Right atrium auricular region (tissue), 2 donors: ENCODE results near the gene ANXA4. TPM values are rescaled to one million over a fixed set of nuclear protein-coding genes. Genes with fewer than 3 reads are reported as not detected.
"Not testable (repeated sequence)": the region's sequence is repeated elsewhere in the genome, so short reads cannot be mapped to it uniquely, and the experiment has no call there.

Source experiments
- DNase-seq: peaks from one replicate; pipeline ENCODE4 v3.0.0-alpha.2; 2019; ENCODE audit warnings: low spot score
- H3K27ac ChIP-seq, 2 donors: fragments of 200-600 bp; sonication (generic); 1 replicate in 1 of 2; 2 replicates in 1 of 2; pipeline ENCODE4 v1.5.1; 2016 to 2019
- H3K27me3 ChIP-seq, 2 donors: fragments of 200-600 bp; sonication (generic); one replicate each; pipeline versions ENCODE4 v1.5.1 to v1.6.0; 2017 to 2019
- H3K36me3 ChIP-seq: fragments of 200-600 bp; sonication (generic); one replicate; pipeline ENCODE4 v1.5.1; 2016
- H3K4me1 ChIP-seq, 2 donors: fragments of 200-600 bp; sonication (generic); one replicate each; pipeline versions ENCODE4 v1.5.1 to v1.6.0; 2017 to 2019
- H3K4me3 ChIP-seq, 2 donors: fragments of 200-600 bp; sonication (generic); 1 replicate in 1 of 2; 2 replicates in 1 of 2; pipeline ENCODE4 v1.5.1; 2017 to 2019; ENCODE audit warnings: mild to moderate bottlenecking in 1 of 2, moderate library complexity in 1 of 2
- H3K9me3 ChIP-seq, 2 donors: fragments of 200-600 bp; sonication (generic); one replicate each; pipeline ENCODE4 v1.5.1; 2019
- total RNA-seq, 2 donors: library from RNA; depleted of rRNA; stranded (reverse); fragments of >200 nt; gene quantifications; one replicate each; pipeline ENCODE4 v1.1.0, GENCODE V29; 2016
- TF ChIP-seq, protein P1 (sequence below), 2 donors: fragments of 200-600 bp; sonication (generic); IDR thresholded peaks; one replicate each; pipeline ENCODE4 v1.5.1; 2019; ENCODE audit warnings: antibody characterized with exemption in 2 of 2

ANXA4 gene
- total RNA-seq, 2 donors from 2014 or later: 12.7 to 25.9 TPM

DNA sequence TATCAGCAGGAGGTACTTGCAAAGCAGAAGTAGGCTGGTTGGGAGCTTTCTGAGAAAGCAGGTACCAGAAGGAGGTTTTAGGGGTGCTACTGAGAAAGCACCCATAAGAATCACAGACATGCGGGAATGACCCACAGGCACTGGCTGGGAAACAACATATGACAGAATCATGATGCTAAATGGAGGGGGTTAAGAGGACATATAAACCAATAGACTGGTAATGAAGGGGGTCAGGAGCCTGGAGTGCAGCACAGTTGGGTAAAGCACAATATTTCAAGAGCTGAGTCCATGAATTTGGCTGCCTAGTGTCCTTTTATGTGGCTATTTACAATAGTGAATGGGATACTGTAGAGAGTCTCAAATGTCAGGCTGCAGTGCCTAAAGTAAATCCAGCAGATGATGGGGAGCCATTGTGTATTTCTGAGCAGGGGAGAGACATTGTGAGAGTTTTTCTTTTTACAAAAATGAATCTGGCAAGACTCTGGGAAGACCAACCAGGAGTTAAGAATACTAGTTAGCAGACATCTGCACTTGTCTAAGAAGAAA, 59.9 kb downstream of the ANXA4 start:
- no peak overlapping the region for H3K27ac ChIP-seq
- TF ChIP-seq, protein P1, sequence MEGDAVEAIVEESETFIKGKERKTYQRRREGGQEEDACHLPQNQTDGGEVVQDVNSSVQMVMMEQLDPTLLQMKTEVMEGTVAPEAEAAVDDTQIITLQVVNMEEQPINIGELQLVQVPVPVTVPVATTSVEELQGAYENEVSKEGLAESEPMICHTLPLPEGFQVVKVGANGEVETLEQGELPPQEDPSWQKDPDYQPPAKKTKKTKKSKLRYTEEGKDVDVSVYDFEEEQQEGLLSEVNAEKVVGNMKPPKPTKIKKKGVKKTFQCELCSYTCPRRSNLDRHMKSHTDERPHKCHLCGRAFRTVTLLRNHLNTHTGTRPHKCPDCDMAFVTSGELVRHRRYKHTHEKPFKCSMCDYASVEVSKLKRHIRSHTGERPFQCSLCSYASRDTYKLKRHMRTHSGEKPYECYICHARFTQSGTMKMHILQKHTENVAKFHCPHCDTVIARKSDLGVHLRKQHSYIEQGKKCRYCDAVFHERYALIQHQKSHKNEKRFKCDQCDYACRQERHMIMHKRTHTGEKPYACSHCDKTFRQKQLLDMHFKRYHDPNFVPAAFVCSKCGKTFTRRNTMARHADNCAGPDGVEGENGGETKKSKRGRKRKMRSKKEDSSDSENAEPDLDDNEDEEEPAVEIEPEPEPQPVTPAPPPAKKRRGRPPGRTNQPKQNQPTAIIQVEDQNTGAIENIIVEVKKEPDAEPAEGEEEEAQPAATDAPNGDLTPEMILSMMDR (IDR thresholded peaks at IDR 0.05): no peak
- H3K36me3 ChIP-seq: peaks cover 26% of the 10 kb centered on the region
- DNase-seq: no peak
- no peaks in the 10 kb centered on the region for H3K27me3 ChIP-seq
- no peaks in the 10 kb centered on the region for H3K9me3 ChIP-seq
- no peak overlapping the region for H3K4me3 ChIP-seq
- peaks cover 0 to 25% of the 10 kb centered on the region in 2 donors for H3K4me1 ChIP-seq

DNA sequence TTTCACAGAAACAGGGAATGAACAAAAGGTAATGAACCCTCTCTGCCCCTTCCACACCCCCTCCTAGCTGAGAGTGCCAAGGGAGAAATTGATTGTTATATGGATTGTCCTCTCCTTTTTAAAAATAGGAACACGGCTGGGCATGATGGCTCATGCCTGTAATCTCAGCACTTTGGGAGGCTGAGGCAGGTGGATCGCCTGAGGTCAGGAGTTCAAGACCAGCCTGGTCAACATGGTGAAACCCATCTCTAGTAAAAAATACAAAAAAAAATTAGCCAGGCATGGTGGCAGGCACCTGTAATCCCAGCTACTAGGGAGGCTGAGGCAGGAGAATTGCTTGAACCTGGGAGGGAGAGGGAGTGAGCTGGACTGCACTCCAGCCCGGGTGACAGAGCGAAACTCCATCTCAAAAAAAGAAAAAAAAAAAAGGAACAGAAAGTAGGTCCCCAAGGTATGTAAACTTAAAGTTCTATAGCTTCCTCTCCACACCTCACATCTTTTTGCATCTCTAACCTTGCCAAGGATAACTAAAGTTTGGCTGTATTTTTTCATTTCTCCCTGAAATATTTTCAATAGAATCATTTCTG, 60.9 kb downstream of the ANXA4 start:
- not testable (repeated sequence) for H3K27me3 ChIP-seq, H3K4me3 ChIP-seq, H3K27ac ChIP-seq, DNase-seq, H3K9me3 ChIP-seq
- H3K36me3 ChIP-seq: peaks cover 36% of the 10 kb centered on the region
- H3K4me1 ChIP-seq: peaks cover 0 to 20% of the 10 kb centered on the region in 2 donors

DNA sequence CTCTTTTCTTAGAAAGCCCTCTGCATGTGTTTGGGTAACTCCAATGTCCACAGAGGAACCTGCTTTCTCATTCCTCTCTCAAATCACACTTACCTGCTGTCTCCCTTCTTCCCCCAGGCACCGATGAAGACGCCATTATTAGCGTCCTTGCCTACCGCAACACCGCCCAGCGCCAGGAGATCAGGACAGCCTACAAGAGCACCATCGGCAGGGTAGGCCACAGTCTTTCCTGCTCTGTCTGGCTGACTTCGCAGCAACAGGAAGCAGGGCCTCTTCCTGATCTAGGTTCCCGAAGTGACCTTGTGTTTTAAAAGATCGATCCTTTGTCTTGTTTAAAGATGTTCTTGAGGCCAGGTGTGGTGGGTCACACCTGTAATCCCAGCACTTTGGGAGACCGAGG, 62.5 kb downstream of the ANXA4 start:
- H3K4me3 ChIP-seq: no peak overlapping the region
- no peak overlapping the region for H3K27ac ChIP-seq
- no peaks in the 10 kb centered on the region for H3K27me3 ChIP-seq
- no peak for DNase-seq
- peaks cover 51% of the 10 kb centered on the region for H3K36me3 ChIP-seq
- H3K9me3 ChIP-seq: no peaks in the 10 kb centered on the region
- peaks cover 0 to 5% of the 10 kb centered on the region in 2 donors for H3K4me1 ChIP-seq
- TF ChIP-seq, protein P1 (IDR thresholded peaks at IDR 0.05): no peak

DNA sequence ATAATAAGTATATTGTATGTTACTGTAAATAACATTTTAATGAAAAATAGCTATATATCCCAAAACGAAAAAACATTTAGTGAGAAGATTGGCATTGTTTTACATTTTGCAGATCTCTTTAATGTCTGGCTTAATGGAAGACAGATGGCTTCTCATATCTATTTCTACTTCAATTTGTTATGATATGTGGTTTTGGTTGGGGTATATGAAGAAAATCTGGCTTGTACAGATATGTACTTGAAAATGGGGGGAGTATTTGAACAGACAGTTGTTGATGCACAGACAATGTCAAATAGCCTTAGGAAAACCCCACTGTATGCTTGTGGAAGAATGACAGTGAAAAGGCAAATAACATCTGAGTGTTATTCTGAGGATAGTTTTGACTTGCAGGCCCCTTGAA, 64.0 kb downstream of the ANXA4 start:
- TF ChIP-seq, protein P1 (IDR thresholded peaks at IDR 0.05): no peak

DNA sequence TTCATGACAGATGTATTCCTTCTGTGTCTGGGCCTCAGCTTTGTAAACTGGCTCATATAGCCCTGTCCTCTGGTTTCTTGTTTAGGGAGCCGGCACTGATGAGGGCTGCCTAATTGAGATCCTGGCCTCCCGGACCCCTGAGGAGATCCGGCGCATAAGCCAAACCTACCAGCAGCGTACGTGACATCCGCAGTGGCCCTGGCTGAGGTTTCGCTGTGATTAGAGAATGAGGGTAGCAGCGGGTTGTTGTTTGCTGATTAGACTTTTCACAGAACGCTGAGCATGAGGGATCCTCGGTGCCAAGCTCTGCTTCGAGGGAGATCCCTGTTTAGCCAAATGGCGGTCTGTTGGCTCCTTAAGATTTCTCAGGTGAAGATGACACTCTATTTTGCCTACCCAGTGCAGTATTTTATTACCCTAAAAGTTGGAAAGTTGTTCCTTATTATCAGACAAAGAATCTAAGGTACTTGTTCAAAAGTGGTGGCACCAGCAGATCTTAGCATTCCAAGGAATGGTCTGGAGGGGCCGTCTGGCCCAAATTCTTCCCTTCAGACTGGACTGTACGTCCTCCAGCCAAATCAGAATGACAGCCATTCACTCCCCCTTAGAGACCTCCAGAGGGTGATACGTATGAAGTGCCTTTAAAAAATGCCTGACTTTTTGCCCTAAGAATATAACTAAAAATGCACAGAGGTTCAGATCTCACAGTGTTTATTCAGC, 66.0 kb downstream of the ANXA4 start:
- no peak overlapping the region for H3K27ac ChIP-seq
- no peaks in the 10 kb centered on the region for H3K27me3 ChIP-seq
- no peaks in the 10 kb centered on the region for H3K9me3 ChIP-seq
- DNase-seq: no peak
- H3K36me3 ChIP-seq: peaks cover 68% of the 10 kb centered on the region
- H3K4me1 ChIP-seq: no peaks in the 10 kb centered on the region
- TF ChIP-seq, protein P1 (IDR thresholded peaks at IDR 0.05): no peak
- no peak overlapping the region for H3K4me3 ChIP-seq

More for the DNA sequence above, 64.0 kb downstream of the ANXA4 start:
- H3K9me3 ChIP-seq: no peaks in the 10 kb centered on the region
- peaks cover 62% of the 10 kb centered on the region for H3K36me3 ChIP-seq
- H3K4me3 ChIP-seq: no peak overlapping the region
- no peaks in the 10 kb centered on the region for H3K4me1 ChIP-seq
- no peak for DNase-seq
- no peaks in the 10 kb centered on the region for H3K27me3 ChIP-seq
- no peak overlapping the region for H3K27ac ChIP-seq

DNA sequence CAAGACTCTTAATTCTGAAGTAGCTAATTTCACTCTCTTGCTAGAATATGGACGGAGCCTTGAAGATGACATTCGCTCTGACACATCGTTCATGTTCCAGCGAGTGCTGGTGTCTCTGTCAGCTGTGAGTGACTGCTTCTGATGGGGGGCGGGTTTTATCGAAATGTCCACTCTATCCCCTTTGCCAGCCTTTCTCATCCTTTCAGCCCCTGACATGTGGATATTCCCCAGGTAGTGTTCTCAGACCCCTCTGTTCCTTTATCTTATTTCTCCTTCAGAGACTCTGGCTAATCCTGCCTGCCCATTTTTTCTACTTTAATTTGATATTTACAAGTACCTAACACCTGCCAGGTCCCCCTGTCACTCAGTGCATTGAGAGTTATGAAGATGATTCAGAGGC, 68.6 kb downstream of the ANXA4 start:
- no peaks in the 10 kb centered on the region for H3K4me1 ChIP-seq
- H3K36me3 ChIP-seq: peaks cover 55% of the 10 kb centered on the region
- H3K27me3 ChIP-seq: no peaks in the 10 kb centered on the region
- no peak overlapping the region for H3K4me3 ChIP-seq
- H3K27ac ChIP-seq: no peak overlapping the region
- TF ChIP-seq, protein P1 (IDR thresholded peaks at IDR 0.05): no peak
- H3K9me3 ChIP-seq: no peaks in the 10 kb centered on the region
- DNase-seq: no peak
